AG04449 (cell line): ENCODE results near the gene CCDC85B.

Source experiments
- CTCF ChIA-PET: fragments of 350-600 bp; formaldehyde crosslinking; extraction: SDS; loops from one replicate; lab custom pipeline; 2021; ENCODE audit warnings: antibody characterized with exemption; lab: Yijun Ruan, JAX
- POLR2A ChIA-PET: fragments of 400-600, 350-600 bp; formaldehyde crosslinking; extraction: SDS; loops from one replicate; lab custom pipeline; 2020; ENCODE audit warnings: antibody characterized with exemption, inconsistent platforms; lab: Yijun Ruan, JAX
- DNase-seq: peaks from one replicate; pipeline ENCODE4 v3.0.0-alpha.2; 2010; ENCODE audit warnings: low read depth, low spot score
- H3K4me3 ChIP-seq: 2 replicates; pipeline ENCODE4 v1.5.1; 2011; ENCODE audit warnings: low read depth, mild to moderate bottlenecking, control low read depth, low read length
- TF ChIP-seq, protein P1 (sequence below): IDR thresholded peaks from one replicate; pipeline ENCODE4 v1.5.1; 2011; ENCODE audit warnings: mild to moderate bottlenecking, moderate library complexity, low read length, control low read depth, inconsistent platforms; ENCODE audit not compliant: insufficient read depth; ENCODE audit errors: missing control alignments

The CCDC85B gene

DNA sequence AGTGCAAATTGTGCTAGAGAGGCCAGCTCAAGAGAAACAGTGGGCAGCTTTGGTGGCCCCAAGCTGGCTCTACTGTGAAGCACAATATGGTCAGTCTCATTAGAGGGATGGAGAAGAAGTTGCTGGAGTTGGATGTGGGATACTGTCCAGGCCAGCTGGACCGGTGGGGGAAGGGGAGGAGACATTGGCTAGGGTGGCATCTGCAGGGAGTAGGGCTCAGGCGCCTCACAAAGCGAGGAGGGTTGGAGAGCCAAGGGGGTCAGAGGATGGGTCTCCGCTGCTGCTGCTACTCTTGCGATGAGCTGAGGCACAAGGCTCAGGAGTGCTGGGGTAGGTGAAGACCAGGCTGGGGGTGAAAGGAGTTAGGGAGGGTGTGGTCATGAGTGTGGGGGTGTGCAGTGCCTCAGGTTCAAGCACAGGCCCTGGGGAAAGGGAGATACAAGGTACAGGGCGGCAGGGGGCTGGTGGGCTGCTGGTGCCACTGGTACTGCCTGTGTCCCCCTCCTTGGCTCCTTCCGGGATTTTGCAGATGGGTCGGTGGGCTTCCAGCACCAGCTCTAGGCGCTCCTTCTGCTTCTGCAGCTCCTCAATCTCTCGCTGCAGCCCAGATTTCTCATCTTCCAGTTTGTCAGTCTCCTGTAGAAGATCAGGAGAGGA lies 2.3 kb downstream of the CCDC85B start:
- H3K4me3 ChIP-seq = peak overlapping the region; percentile 73
- TF ChIP-seq, protein P1, sequence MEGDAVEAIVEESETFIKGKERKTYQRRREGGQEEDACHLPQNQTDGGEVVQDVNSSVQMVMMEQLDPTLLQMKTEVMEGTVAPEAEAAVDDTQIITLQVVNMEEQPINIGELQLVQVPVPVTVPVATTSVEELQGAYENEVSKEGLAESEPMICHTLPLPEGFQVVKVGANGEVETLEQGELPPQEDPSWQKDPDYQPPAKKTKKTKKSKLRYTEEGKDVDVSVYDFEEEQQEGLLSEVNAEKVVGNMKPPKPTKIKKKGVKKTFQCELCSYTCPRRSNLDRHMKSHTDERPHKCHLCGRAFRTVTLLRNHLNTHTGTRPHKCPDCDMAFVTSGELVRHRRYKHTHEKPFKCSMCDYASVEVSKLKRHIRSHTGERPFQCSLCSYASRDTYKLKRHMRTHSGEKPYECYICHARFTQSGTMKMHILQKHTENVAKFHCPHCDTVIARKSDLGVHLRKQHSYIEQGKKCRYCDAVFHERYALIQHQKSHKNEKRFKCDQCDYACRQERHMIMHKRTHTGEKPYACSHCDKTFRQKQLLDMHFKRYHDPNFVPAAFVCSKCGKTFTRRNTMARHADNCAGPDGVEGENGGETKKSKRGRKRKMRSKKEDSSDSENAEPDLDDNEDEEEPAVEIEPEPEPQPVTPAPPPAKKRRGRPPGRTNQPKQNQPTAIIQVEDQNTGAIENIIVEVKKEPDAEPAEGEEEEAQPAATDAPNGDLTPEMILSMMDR = no peak
- DNase-seq = no peak
- POLR2A ChIA-PET = interaction anchor here (5.4 to 8.7 kb wide), 3 partner anchors 7 to 25 kb away, joined by 29 to 136 read pairs (median 127); partner anchors contain the start of genes C11orf68, DRAP1 and FOSL1
- CTCF ChIA-PET = interaction anchor here (1.4 to 33.3 kb wide), 6 partner anchors 8 to 86 kb away, joined by 3 to 1090 read pairs (median 14); partner anchors contain the start of genes FOSL1, MUS81 and SART1

DNA sequence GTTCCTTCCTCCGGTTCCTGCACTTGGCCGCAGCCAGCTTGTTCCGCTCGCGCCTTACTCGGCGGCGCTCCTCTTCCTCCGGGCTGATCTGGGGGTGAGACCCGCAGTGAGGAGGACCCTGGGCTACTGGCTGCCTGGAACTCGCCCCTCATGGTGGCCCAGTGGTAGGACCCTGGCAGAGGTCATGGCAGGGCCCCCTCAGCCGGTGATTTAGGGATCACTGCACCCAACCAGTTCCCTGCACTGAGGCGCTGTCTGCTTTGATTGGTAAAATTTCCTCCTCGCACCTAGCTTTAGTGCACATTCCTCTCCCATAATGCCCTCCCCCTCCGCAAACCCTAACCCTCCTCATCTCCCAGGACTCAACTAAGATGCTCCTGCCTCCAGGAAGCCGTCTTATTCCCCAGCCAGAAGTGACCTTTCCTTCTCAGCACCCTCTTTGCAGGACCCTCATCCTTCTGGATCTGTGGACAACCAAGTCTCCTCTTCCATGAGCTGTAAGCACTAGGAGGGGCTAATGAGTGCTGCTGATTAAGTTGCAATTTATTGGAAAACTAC lies 3.6 kb downstream of the CCDC85B start:
- no peak for DNase-seq
- TF ChIP-seq, protein P1 = no peak
- peak overlapping the region; percentile 8; the same call in 1 of the 2 replicates for H3K4me3 ChIP-seq
- POLR2A ChIA-PET = interaction anchor here (0.9 to 8.7 kb wide), 3 partner anchors 6 to 23 kb away, joined by 3 to 136 read pairs (median 127); partner anchors contain the start of genes C11orf68, DRAP1 and FOSL1
- CTCF ChIA-PET = interaction anchor here (1.2 to 33.3 kb wide), 6 partner anchors 9 to 85 kb away, joined by 3 to 1090 read pairs (median 10); partner anchors contain the start of genes FOSL1 and SART1

DNA sequence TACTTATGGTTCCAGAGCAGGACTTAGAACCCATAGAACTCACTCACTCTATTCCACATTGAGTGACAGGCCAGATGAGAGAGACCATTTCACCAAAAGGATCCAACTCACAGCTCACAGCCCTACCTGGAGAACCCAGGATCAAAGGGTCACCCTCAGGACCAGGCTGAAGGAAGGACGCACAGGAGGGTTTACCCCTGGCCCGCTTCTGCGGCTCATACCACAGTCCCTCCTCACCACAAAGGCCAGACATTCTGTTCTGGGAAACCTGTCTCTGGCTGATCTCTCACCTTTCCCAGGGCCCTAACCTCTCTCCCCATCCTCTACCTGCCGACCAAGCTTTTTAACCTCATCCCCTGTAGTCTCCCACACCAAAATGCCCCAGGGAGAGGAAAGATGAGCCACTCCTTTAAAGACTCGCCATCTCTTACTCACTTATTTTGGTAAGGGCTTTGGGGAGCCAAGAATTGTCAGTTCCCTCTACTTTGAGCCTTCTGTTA lies 5.1 kb downstream of the CCDC85B start:
- ChIA-PET POLR2A (interaction anchor here (0.7 to 3.9 kb wide), 2 partner anchors 16 to 19 kb away, joined by 3 to 37 read pairs; no protein-coding TSS in a partner anchor), CTCF (interaction anchor here (0.9 to 33.3 kb wide), 7 partner anchors 5 to 150 kb away, joined by 3 to 1090 read pairs (median 5); partner anchors contain the start of genes CCDC85B, FIBP, FOSL1 and SART1)
- TF ChIP-seq, protein P1 = no peak
- H3K4me3 ChIP-seq = no peak overlapping the region
- DNase-seq = no peak

DNA sequence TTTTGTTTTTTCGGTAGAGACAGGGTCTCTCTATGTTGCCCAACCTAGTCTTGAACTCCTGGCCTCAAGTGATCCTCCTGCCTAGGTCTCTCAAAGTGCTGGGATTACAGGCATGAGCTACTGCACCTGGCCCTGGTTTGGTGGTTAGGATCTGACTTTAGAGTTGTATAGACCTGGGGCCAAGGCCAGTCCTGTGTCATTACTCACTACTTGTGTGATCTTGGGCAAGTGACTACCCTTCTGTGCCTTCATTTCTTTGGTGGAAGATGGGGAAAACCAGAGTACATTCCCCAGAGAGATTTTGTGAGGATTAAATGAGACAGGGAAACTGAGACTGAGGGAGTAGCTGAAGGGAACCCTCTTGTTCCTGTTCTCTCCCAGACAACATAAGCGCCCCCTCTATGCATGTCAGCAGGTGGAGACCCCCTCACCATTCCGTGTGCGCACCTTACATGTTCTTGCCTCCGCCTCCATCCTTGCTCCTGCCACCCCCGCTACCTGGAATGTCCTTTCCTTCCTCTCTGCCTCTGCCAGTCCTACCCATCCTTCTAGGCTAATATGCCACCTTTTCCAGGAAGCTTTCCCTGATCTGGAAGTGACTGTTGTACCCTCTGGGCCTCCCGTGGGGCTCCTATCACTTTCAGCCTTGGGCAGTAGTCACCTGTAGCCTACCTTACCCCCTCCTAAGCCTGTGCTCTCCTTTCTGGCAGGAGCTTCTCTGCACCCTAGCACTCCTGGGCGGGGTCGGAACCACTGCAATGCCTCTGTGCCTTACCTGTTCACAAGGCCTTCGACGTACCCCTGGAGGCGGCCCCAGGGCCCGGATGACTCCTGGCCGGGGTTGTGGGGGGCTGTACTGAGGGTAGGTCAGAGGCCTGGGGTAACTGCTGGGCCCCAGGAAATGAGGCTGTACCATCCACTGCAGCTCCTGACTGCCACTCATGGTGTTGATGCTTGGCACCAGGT lies 5.8 kb downstream of the CCDC85B start:
- ChIA-PET CTCF (interaction anchor here (0.9 to 33.3 kb wide), 7 partner anchors 6 to 83 kb away, joined by 3 to 1090 read pairs (median 4); partner anchors contain the start of genes CCDC85B, FIBP, FOSL1 and SART1), POLR2A (interaction anchor here (0.9 to 7.7 kb wide), 3 partner anchors 6 to 18 kb away, joined by 3 to 136 read pairs (median 37); partner anchors contain the start of genes CCDC85B and FIBP)
- TF ChIP-seq, protein P1 = no peak
- no peak for DNase-seq
- peak overlapping the region; percentile 23 for H3K4me3 ChIP-seq

DNA sequence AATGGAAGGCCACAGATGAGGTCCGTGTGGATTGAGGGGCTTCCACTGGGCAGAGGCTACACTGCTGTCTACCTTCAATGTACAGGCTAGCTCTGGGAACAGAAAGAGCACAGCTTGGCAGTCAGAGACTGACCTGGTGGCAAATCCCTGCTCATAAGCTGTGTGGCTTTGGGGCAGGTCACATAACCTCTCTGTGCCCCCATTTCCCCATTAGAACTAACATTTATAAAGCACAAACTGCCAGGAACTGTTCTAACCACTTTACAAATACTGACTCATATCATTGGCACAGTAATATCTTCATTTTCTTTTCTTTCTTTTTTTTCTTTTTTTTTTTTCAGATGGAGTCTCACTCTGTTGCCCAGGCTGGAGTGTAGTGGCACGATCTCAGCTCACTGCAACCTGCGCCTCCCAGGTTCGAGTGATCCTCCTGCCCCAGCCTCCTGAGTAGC lies 6.6 kb downstream of the CCDC85B start:
- DNase-seq = no peak
- TF ChIP-seq, protein P1 = no peak
- CTCF ChIA-PET = interaction anchor here (1.2 to 33.3 kb wide), 7 partner anchors 7 to 82 kb away, joined by 3 to 1090 read pairs (median 7); partner anchors contain the start of genes CCDC85B, FIBP, FOSL1 and SART1
- H3K4me3 ChIP-seq = peak overlapping the region; percentile 23
- POLR2A ChIA-PET = interaction anchor here (0.9 to 7.7 kb wide), 3 partner anchors 7 to 17 kb away, joined by 3 to 136 read pairs (median 37); partner anchors contain the start of genes CCDC85B and FIBP
